Measurements from ENCODE around the gene GLS.

DNA sequence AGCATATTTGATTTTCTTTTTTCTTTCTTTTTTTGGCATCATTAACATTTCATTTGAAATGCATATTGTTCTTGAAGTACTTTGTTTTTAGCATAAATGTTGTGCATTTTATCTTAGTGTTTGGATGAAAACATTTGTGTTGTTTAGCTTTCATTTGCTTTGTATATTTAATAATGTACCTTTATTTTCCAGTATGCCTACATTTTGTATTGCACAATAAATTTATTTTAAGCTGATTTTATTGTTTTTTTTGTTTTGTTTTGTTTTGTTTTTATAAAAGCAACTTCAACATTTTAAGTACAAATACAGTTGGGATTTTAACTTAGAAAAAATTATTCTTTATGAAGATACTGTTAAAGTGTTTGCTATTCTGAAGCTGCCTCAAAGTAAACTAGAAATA is 54.4 kb downstream of the GLS start:
- TF ChIP-seq CTBP1 (IDR thresholded peaks at IDR 0.05; ENCODE audit: borderline replicate concordance) (no peak), FOXM1 (IDR thresholded peaks at IDR 0.05; ENCODE audit: borderline replicate concordance) (no peak), SUZ12 (IDR thresholded peaks at IDR 0.05) (no peak), TARDBP (IDR thresholded peaks at IDR 0.05) (no peak), ZNF384 (IDR thresholded peaks at IDR 0.05) (no peak), ARNT (IDR thresholded peaks at IDR 0.05) (no peak), FOXA1 (IDR thresholded peaks at IDR 0.05) (no peak), LEF1 (IDR thresholded peaks at IDR 0.05; ENCODE audit: borderline replicate concordance) (no peak)

All from HEK293T (cell line).